ENCODE measurements around the gene ZNF850. TPM values are rescaled to one million over a fixed set of nuclear protein-coding genes. Genes with fewer than 3 reads are reported as not detected.
A peak's percentile ranks its signal among the peaks of the same experiment; 100 is the strongest.

The ZNF850 gene
- total RNA-seq, 1 experiment from 2014 or later: 9.0 TPM

DNA sequence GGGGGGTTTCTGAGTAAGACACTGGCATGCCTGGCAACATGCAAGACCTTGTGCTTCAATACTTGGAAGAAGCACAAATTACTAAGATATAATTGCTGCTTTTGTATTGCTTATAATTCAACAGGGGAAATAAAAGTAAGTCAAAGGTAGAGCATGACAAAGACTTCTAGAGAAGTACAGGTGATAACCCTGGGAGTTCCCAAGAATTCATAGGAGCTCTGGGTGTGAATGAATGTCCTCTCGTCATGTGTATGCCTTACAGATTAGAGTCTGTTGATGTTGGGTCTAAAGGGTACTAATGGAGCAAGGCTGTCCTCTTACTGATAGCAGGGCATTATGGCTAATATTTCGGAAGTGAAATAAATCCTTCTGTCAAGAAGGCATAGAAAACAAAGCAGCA lies 98.4 kb downstream of the ZNF850 start:
- CTCF ChIA-PET: no interaction called here
- Mint-ChIP-seq H3K27ac (ENCODE audit: unreplicated experiment) (no peak overlapping the region), H3K4me3 (ENCODE audit: low read depth, unreplicated experiment) (no peak overlapping the region), H3K4me1 (ENCODE audit: low read depth, unreplicated experiment) (no peaks in the 10 kb centered on the region), H3K9me3 (ENCODE audit: low read depth, unreplicated experiment) (peaks cover 12% of the 10 kb centered on the region), H3K36me3 (ENCODE audit: insufficient read depth, unreplicated experiment) (peaks cover 5% of the 10 kb centered on the region), H3K27me3 (ENCODE audit: unreplicated experiment) (no peaks in the 10 kb centered on the region)
- no TSS peak for BruUV-seq (replicated peaks)
- DNase-seq: no peak
- intact Hi-C loops (cut with micrococcal nuclease; ENCODE audit: unreplicated experiment): no loop called here
- TF ChIP-seq, protein P1, sequence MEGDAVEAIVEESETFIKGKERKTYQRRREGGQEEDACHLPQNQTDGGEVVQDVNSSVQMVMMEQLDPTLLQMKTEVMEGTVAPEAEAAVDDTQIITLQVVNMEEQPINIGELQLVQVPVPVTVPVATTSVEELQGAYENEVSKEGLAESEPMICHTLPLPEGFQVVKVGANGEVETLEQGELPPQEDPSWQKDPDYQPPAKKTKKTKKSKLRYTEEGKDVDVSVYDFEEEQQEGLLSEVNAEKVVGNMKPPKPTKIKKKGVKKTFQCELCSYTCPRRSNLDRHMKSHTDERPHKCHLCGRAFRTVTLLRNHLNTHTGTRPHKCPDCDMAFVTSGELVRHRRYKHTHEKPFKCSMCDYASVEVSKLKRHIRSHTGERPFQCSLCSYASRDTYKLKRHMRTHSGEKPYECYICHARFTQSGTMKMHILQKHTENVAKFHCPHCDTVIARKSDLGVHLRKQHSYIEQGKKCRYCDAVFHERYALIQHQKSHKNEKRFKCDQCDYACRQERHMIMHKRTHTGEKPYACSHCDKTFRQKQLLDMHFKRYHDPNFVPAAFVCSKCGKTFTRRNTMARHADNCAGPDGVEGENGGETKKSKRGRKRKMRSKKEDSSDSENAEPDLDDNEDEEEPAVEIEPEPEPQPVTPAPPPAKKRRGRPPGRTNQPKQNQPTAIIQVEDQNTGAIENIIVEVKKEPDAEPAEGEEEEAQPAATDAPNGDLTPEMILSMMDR (IDR thresholded peaks at IDR 0.05; ENCODE audit: unreplicated experiment): no peak

DNA sequence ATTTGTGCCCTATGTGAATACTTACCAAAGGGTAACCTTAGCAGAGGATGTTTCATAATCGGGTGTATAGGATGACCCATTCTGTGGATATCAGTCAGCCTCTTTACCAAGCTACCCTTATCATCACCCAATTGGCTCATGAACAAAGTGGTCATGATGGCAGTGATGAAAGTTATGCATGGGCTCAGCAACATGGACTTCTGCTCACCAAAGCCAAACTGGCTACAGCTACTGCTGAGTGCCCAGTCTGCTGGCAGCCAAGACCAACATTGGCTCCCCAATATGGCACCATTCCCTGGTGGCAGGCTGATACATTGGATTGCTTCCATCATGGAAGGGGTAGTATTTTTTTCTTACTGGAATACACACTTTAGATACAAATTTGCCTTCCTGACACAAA lies 100.2 kb downstream of the ZNF850 start:
- Mint-ChIP-seq H3K27ac (ENCODE audit: unreplicated experiment) (no peak overlapping the region), H3K4me1 (ENCODE audit: low read depth, unreplicated experiment) (no peaks in the 10 kb centered on the region), H3K27me3 (ENCODE audit: unreplicated experiment) (no peaks in the 10 kb centered on the region), H3K36me3 (ENCODE audit: insufficient read depth, unreplicated experiment) (peaks cover 13% of the 10 kb centered on the region), H3K4me3 (ENCODE audit: low read depth, unreplicated experiment) (no peak overlapping the region), H3K9me3 (ENCODE audit: low read depth, unreplicated experiment) (peaks cover 11% of the 10 kb centered on the region)
- TF ChIP-seq, protein P1 (IDR thresholded peaks at IDR 0.05; ENCODE audit: unreplicated experiment): no peak
- intact Hi-C loops (cut with micrococcal nuclease; ENCODE audit: unreplicated experiment): no loop called here
- CTCF ChIA-PET: interaction anchor here (0.6 kb wide), 2 partner anchors 14 to 550 kb away, joined by 3 to 8 read pairs; no protein-coding TSS in a partner anchor
- no TSS peak for BruUV-seq (replicated peaks)
- DNase-seq: no peak

DNA sequence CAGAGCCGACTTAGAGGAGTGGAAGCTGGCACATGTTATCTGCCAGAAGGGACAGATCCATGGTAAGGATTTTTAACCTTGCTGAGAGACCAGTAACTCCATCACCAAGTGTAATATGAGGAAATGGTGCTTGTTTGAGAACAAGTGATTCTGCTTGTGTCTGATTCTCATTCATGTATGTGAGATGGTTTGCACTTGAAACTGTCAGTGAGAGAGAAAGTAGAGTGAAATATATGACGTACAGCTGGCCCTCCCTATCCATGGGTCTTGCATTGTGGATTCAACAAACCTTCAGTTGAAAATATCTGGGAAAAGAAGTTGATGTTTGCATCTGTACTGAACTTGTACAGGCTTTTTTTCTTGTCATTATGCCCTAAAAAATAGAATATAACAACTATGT lies 104.0 kb downstream of the ZNF850 start:
- no peak overlapping the region for H3K27ac Mint-ChIP-seq (ENCODE audit: unreplicated experiment)
- H3K9me3 Mint-ChIP-seq (ENCODE audit: low read depth, unreplicated experiment): peaks cover 19% of the 10 kb centered on the region
- peaks cover 40% of the 10 kb centered on the region for H3K36me3 Mint-ChIP-seq (ENCODE audit: insufficient read depth, unreplicated experiment)
- H3K27me3 Mint-ChIP-seq (ENCODE audit: unreplicated experiment): no peaks in the 10 kb centered on the region
- TF ChIP-seq, protein P1 (IDR thresholded peaks at IDR 0.05; ENCODE audit: unreplicated experiment): no peak
- intact Hi-C loops (cut with micrococcal nuclease; ENCODE audit: unreplicated experiment): no loop called here
- BruUV-seq (replicated peaks): no TSS peak
- no peak for DNase-seq
- peaks cover 10% of the 10 kb centered on the region for H3K4me1 Mint-ChIP-seq (ENCODE audit: low read depth, unreplicated experiment)
- CTCF ChIA-PET: no interaction called here
- peak overlapping the region; percentile 95 for H3K4me3 Mint-ChIP-seq (ENCODE audit: low read depth, unreplicated experiment)

DNA sequence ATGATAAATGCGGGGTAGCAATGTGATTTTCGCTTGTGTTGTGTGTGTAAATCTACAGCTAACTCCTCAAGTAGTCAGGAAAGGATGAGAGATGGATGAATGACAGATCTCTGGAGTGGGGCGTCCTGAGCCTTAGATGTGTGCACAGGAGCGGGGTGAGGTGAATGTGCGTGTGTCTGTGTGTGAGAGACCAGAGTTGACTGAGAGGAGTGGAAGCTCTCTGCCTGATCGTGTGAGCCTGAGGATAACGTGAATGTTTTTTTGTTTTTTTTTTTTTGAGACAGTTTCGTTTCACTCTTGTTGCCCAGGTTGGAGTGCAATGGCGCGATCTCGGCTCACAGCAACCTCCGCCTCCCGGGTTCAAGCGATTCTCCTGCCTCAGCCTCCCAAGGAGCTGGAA lies 106.8 kb downstream of the ZNF850 start:
- BruUV-seq (replicated peaks): no TSS peak
- TF ChIP-seq, protein P1 (IDR thresholded peaks at IDR 0.05; ENCODE audit: unreplicated experiment): no peak
- intact Hi-C loops (cut with micrococcal nuclease; ENCODE audit: unreplicated experiment): no loop called here

More for the DNA sequence above, 106.8 kb downstream of the ZNF850 start:
- H3K4me3 Mint-ChIP-seq (ENCODE audit: low read depth, unreplicated experiment): peak overlapping the region; percentile 95
- peaks cover 44% of the 10 kb centered on the region for H3K36me3 Mint-ChIP-seq (ENCODE audit: insufficient read depth, unreplicated experiment)
- no peak for DNase-seq
- CTCF ChIA-PET: no interaction called here
- peaks cover 10% of the 10 kb centered on the region for H3K4me1 Mint-ChIP-seq (ENCODE audit: low read depth, unreplicated experiment)
- H3K27ac Mint-ChIP-seq (ENCODE audit: unreplicated experiment): peak overlapping the region; percentile 83
- peaks cover 21% of the 10 kb centered on the region for H3K9me3 Mint-ChIP-seq (ENCODE audit: low read depth, unreplicated experiment)
- H3K27me3 Mint-ChIP-seq (ENCODE audit: unreplicated experiment): no peaks in the 10 kb centered on the region

Other genes with a start within 250 kb of the ZNF850 start
- gene ZNF260, start 244.5 kb downstream of the ZNF850 start, total RNA-seq (2022): 14.1 and 17.8 TPM in 2 replicates
- 8.9 and 11.9 TPM in 2 replicates for gene ZNF529, start 199.5 kb downstream of the ZNF850 start, total RNA-seq (2022)
- gene ZNF382, start 167.5 kb downstream of the ZNF850 start, total RNA-seq (2022): 2.5 and 4.2 TPM in 2 replicates
- gene ZNF461, start 106.0 kb downstream of the ZNF850 start, total RNA-seq (2022): 8.5 and 9.7 TPM in 2 replicates
- 11.0 TPM in 2 replicates for gene ZNF567, start 85.2 kb downstream of the ZNF850 start, total RNA-seq (2022)
- 10.4 and 10.8 TPM in 2 replicates for gene ZNF790, start 65.6 kb upstream of the ZNF850 start, total RNA-seq (2022)
- 5.0 and 5.3 TPM in 2 replicates for gene ZNF345, start 78.1 kb upstream of the ZNF850 start, total RNA-seq (2022)
- 2.6 and 3.0 TPM in 2 replicates for gene ZNF829, start 143.5 kb upstream of the ZNF850 start, total RNA-seq (2022)
- 4.4 and 4.9 TPM in 2 replicates for gene ZNF568, start 143.5 kb upstream of the ZNF850 start, total RNA-seq (2022)